Fibroblast of lung (primary cell): ENCODE results near the gene METTL8.

Experiments
- EZH2 ChIP-seq: IDR thresholded peaks from 2 replicates; pipeline ENCODE4 v1.5.1; 2012; ENCODE audit warnings: low read length, control low read depth, mild to moderate bottlenecking; ENCODE audit errors: missing control alignments
- TF ChIP-seq, protein P1 (sequence below), 2 donors: IDR thresholded peaks in 1 of 2; conservative IDR thresholded peaks in 1 of 2; 1 replicate in 1 of 2; 2 replicates in 1 of 2; pipeline ENCODE4 v1.5.1; 2011 to 2012; ENCODE audit warnings: low read length in 2 of 2, control low read depth in 1 of 2, inconsistent platforms in 1 of 2, low read depth in 1 of 2, mild to moderate bottlenecking in 1 of 2

DNA sequence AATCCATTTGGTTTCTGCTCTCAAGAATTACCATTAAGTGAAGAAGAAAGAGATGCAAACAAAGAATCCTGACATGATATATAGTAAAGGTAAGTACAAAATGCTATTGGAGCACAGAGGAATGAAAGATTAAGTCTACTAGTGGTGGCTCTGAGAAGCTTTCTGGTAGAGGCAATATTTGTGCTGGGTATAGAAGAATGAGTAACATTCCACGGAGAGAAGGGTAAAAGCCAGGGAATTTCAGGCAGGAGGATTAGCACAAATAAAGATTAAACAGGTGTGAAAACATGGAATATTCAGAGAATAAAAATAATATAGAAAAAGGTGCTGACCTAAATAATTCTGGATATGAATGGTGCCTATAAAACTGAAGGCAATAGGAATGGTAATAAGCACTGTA is 31.8 kb downstream of the METTL8 start:
- TF ChIP-seq, protein P1, sequence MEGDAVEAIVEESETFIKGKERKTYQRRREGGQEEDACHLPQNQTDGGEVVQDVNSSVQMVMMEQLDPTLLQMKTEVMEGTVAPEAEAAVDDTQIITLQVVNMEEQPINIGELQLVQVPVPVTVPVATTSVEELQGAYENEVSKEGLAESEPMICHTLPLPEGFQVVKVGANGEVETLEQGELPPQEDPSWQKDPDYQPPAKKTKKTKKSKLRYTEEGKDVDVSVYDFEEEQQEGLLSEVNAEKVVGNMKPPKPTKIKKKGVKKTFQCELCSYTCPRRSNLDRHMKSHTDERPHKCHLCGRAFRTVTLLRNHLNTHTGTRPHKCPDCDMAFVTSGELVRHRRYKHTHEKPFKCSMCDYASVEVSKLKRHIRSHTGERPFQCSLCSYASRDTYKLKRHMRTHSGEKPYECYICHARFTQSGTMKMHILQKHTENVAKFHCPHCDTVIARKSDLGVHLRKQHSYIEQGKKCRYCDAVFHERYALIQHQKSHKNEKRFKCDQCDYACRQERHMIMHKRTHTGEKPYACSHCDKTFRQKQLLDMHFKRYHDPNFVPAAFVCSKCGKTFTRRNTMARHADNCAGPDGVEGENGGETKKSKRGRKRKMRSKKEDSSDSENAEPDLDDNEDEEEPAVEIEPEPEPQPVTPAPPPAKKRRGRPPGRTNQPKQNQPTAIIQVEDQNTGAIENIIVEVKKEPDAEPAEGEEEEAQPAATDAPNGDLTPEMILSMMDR (conservative IDR thresholded peaks at IDR 0.05 in 1 of 2, IDR thresholded peaks at IDR 0.05 in 1 of 2; ENCODE audit: low read depth in 1 of 2, low read length in 2 of 2): no peak
- TF ChIP-seq EZH2: no peak
